Inferior parietal cortex (tissue), 1 donor: Measurements from ENCODE around the gene BLVRA.
"Not testable (repeated sequence)": the region's sequence is repeated elsewhere in the genome, so short reads cannot be mapped to it uniquely, and the experiment has no call there.

ENCODE experiments used
- DNase-seq: peaks from one replicate; pipeline ENCODE4 v3.0.0-alpha.2; 2016; ENCODE audit errors: extremely low spot score

BLVRA gene

GRCh38 chr7:43769281-43769680 is 10.8 kb downstream of the BLVRA start:
- no peak for DNase-seq

DNA sequence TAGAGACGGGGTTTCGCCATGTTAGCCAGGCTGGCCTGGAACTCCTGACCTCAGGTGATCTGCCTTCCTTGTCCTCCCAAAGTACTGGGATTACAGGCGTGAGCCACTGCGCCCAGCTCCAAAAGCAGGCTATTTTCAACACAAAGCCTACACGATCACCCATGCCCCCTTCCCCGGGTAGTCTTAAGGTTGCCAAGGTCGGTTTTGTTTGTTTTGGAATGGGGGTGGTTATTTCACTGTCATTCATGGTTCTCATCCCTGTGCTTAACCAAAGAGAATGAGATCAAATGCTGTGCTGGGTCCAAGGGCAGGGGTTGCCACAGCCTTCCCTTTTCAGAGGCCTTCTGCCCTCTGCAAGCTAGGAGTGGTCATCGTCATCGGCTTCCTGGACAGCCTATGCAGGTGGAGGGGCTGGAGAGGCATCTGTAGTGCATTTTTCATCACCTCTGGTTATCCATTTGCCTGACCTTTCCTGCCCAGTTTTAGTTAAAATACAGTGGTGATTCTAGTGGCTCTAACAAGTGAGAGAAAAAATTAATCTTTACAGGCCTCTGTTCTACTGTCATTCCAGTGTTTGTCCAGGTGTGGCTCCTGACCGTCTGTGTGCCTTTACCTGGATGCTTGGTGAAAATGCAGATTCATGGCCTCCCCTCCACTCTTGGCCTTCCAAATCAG is 11.4 kb downstream of the BLVRA start:
- no peak for DNase-seq

DNA sequence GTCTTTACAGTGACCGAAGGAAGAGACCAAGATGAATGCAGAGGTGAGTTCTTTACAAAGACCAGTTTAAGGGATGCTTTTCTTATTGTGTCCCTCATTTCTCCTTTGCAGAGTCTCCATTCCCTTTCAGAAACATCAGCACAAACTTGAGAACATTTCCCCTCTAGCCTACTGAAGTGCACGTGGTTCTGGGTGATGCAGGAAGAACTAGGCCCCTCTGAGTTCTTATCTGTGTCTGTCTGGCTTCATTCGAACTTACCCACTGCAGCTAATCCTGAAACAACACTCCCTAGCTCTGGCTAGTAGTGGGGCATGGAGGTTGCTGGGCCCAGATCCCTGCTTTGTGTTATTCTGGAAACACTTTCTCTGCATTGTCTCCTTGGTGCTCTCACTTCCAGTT is 12.6 kb downstream of the BLVRA start:
- no peak for DNase-seq

DNA sequence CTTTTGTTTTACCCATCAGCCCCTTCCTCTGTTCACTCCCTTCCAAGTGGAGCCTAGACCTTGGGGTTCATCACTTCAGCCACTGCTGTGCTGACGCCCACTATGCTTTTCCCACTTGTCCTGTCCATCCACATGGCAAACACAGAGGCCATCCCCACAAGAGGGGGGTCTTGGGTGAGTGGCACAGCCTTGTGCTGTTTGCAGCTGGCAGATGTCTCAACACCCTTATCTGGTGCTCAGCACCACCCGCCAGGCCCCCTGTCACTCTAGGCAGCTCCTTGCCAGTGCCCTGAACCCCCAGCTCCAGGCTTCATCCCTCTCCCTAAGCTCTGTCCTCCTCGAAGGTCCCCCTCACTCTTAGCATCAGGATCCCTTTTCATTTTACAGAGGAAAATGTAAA is 13.1 kb downstream of the BLVRA start:
- DNase-seq = no peak

GRCh38 chr7:43773268-43773667 is 14.8 kb downstream of the BLVRA start:
- DNase-seq = not testable (repeated sequence)

DNA sequence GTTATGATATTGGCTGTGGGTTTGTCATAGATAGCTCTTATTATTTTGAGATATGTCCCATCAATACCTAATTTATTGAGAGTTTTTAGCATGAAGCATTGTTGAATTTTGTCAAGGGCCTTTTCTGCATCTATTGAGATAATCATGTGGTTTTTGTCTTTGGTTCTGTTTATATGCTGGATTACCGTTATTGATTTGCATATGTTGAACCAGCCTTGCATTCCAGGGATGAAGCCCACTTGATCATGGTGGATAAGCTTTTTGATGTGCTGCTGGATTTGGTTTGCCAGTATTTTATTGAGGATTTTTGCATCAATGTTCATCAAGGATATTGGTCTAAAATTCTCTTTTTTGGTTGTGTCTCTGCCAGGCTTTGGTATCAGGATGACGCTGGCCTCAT is 16.8 kb downstream of the BLVRA start:
- DNase-seq = not testable (repeated sequence)

GRCh38 chr7:43778293-43779044 is 20.0 kb downstream of the BLVRA start:
- not testable (repeated sequence) for DNase-seq

GRCh38 chr7:43779045-43779812 is 20.7 kb downstream of the BLVRA start:
- DNase-seq = no peak

DNA sequence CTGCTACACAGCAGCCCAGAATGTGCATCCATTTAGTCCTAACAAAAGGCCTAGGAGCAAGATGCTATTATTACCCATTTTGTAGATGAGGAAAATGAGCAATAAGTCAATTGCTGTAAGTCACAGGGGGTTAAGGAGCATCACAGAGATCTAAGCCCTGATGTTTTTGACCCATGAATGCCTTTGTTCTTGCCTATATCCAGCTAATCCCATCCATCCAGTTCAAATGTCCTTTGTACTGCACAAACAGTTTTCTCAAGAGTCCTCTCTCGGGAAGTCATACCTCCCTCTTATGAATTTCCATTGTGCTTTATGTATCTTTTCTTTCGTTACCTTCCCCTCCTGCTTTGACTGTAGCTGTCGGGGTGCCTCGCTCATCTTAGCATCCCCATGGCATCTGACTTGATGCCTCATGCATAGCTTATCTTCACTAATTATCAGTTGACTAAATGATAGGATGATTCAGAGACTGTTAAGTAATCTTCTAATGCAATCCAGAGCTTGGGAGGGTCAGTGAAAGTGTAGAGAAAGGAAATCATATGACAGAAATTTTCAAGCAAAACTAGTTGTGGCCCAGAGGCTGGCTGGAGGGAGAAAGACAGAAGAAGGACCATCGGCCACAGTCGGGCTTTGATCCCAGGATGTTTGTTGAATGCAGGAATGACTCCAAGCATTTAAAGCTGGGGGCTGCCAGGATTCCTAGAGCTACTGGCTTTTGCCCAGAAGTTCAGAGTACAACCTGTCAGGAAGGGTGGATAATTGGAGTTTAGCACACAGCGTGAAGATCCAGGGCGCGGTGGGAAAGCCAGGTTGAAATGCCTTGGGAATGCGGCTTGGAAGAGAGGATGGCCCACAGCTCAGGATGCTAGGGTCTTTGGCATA is 23.5 kb downstream of the BLVRA start:
- DNase-seq = no peak

DNA sequence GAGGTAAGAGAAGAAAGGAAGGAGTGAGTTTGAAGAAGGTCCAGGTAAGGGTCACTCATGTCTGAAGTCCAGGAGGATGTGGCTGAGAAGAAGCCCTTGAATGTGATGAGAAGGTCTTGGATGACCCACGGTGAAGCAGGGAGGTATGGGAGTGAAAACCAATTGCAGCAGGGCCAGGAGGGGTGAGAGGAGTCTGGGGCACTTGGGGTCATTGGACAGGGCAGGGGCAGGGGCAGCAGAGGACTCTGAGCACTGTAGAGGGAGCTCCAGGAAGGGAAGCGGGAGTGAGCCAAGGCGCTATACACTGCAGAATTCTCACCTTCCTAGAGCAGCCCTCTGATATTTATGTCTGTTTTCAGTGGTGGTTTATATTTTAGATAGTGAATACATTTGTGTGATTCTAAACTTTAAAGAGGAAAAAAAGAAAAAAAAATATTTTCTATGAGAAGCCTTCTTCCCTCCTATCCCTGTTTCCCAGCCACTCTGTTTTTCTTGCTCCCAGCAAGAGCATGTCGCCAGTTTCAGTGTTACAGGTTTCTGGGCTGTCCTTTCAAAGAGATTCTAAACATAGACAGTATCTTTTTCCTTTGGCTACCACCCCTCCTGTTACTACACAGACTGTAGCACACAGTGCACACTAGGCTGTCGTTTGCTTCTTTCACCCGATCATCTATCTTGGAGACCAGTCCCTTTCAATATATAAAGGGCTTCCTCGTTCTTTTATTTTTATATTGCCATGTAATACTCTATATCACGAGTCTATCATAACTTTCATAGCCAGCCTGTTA is 24.5 kb downstream of the BLVRA start:
- DNase-seq = no peak

GRCh38 chr7:43784030-43784584 is 25.6 kb downstream of the BLVRA start:
- no peak for DNase-seq

GRCh38 chr7:43784585-43785087 is 26.2 kb downstream of the BLVRA start:
- not testable (repeated sequence) for DNase-seq

DNA sequence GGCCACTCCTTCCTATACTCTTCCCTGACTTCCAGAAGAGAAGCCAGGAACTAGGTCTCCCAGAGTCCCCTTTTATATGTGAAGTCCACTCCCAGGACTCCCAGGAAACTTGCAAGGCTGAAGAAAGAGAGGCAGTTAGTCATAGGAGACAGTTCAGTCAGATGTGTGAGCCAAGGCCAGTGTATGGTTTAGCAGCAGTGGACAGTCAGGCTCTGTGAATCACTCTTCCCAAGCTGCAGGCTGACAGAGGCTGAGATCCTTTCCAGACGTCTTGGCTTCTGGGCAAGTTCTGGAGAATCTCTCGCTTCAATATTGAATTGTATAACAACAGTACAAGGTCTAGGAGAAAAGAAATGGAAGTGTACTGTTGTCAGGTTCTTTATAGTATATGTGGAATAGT is 26.9 kb downstream of the BLVRA start:
- no peak for DNase-seq

- no peak for DNase-seq
These were observed 29.3 kb downstream of the BLVRA start for GRCh38 chr7:43787771-43788170.

- DNase-seq = no peak
These were observed 31.5 kb downstream of the BLVRA start for GRCh38 chr7:43790006-43790405.

DNA sequence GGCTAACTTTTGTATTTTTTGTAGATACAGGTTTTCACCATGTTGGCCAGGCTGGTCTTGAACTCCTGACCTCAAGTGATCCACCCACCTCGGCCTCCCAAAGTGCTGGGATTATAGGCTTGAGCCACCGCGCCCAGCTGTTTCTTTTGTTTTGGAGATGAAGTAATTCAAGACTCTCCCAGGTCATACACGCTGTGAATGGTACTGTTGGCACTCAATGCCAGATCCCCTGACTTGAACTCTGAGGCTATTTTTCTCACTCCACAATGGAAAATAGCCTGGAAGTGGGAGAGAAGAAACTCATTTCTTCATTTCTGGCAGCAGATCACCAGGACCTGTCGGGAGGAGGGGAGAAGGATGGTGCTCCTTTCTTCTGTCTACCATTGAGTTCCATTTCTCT is 32.4 kb downstream of the BLVRA start:
- DNase-seq = no peak

DNA sequence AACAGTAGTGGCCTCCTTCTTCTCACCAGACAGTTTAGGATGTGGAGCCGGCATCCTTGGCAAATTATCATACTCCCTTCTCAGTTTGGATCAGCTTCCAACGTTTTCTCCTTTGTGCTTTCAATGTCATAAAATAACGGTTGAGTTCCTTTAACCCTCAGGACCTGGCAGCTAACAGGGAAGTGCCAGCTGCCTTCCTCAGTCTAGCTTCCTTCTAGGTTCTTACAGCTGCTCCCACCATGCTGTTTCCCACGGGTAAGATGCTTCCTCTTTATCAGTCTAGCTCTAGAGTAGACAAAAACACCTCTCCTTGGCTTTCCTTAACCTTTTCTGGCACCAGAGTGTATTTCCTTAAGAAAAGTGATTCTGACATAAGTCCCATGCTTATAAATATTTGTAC is 33.2 kb downstream of the BLVRA start:
- DNase-seq = no peak

- no peak for DNase-seq
These were observed 34.1 kb downstream of the BLVRA start for GRCh38 chr7:43792471-43793150.

DNA sequence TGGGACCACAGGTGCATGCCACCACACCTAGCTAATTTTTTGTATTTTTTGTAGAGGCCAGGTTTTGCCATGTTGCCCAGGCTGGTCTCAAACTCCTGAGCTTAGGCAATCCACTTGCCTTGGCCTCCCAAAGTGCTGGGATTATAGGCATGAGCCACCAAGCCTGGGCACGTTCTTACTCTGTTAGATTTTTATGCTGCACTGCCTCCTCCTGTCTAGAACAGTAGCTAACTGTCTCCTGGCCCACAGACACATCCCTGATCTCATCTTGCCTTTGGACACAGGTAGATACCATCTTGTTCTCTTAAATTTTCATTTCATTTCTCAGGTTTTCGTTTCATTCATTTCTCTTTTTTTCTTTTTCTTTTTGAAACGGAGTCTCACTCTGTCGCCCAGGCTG is 41.1 kb downstream of the BLVRA start:
- DNase-seq = no peak

GRCh38 chr7:43803865-43804264 is 45.4 kb downstream of the BLVRA start:
- DNase-seq = no peak
